NOMO-1 treated with dmso at 0.1 percent for 144 hours (cell line): ENCODE results near the gene HPGD.

Source experiments
- DNase-seq: peaks from one replicate; lab custom pipeline; 2025; ENCODE audit not compliant: unreplicated experiment; lab: John Stamatoyannopoulos, UW

HPGD gene

DNA sequence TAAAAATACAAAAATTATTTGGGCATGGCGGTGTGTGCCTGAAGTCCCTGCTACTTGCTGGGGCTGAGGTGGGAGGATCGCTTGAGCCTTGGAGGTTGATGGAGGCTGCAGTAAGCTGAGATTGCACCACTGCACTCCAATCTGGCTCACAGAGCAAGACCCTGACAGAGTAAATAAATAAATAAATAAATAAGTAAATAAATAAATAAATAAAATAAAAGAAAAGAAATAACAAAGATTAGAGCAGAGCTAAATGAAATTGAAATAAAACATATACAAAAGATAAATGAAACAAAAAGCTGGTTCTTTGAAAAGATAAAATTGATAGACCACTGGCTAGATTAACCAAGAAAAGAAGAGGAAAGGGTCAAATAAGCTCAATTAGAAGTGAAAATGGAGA lies 43.1 kb downstream of the HPGD start:
- no peak for DNase-seq

DNA sequence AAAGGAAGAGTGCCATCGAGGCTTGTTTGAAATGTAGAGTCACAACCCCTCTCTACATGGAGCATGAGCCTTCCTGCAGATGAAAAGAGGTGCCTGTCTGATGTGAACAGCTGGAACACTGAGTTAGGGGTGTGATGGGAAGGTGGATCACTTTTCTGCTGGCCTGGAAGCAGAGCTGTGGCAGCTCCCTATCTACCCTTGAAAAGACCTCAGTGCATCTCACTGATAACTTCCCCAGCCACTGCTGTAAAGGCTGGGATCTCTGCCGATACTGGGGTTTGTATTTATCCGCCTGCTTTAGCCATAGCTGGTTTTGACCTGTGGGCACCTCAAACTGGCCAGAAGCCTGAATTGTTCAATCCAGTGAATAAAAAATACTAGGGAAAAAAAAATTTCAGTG lies 46.8 kb downstream of the HPGD start:
- no peak for DNase-seq

DNA sequence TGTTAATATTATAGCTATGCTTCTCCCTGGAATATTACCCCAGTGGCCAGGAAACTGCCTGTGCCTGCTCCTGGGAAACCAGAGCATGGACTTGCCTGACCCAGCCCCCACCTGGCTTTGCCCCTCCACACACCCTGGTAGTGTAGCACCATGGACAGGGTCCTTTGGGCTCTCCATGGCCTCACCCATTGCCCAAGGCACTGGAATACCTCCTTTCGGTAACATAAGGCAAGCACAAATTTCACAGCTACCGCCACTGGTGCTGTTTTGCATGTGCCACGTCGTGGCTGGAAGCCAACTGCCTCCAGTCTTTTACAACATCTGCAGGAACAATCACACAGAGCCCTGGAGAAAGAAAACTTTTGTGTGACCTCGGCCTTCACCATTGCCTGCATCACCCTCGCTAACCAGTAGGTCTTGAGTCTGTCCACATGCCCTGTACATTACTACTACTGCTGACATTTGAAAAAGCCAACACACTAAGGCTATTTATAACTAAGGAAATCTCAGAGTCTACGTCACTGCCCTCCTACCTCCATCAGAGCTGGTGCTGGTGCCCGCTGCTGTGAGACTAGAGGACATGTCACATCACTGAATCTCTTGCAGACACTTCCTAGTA lies 47.7 kb downstream of the HPGD start:
- DNase-seq = no peak

DNA sequence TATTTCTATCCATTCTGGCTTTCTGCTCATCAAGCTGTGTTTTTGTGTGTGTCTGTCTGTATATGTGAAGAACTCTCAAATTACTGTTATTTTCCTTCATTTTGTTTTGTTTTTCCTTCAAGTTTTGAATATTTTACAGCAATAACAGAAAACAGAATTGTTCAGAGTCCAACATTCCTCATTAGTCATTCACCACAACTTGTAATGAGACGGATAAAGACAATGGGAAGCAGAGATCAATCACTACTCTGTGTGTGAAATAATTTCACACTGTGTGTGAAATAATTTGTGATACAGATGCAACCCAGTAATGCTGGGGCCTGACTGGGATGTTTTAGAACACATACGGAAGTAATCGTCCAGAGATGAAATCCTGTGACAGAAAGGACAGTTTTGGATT lies 55.2 kb downstream of the HPGD start:
- DNase-seq = no peak

DNA sequence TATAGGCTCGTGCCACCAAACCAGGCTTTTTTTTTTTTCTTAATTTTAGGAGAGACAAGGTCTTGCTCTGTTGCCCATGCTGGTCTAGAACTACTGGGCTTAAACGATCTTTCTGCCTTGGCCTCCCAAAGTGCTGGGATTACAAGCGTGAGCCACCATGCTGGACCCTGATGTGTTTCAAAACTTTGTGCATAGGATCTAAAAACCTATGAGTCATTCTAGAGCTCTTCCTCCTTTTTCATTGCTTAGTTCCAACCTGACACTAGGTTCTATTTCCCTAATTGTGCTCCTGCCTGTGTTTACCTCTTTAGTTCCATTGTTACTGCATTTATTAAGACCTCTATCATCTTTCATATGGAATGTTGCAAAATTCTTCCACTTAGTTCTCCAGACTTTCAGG lies 57.3 kb downstream of the HPGD start:
- DNase-seq = peak; percentile 41

DNA sequence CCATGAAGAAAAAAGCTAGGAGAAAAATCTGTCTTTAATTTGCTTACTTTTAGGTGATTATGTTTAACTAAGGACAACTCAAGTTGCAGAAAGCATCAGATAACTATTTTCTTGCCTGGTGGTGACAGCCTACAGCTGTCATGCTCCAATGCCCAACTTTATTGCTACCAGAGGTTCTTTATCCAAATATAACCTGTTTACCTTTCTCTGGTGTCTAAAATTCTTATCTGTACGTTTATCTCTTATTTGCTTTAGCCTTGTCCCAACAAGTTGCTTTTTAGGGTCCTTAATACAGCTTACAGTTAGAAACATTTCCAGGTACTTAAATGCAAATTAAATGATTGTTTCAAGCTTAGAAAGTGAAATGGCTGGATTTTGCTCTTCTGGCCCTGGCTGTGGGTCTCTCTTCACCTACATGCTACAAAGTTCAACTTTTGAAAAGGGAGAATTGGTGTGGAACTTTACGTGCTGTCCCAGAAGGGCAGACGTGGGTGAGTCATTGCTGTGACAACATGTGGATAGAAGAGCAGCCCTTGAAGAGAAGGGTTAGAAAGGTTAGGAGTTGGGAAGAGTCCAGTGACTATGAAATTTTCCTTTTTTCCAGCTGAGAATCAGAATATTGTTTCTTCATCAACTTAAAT lies 60.7 kb downstream of the HPGD start:
- DNase-seq = no peak

DNA sequence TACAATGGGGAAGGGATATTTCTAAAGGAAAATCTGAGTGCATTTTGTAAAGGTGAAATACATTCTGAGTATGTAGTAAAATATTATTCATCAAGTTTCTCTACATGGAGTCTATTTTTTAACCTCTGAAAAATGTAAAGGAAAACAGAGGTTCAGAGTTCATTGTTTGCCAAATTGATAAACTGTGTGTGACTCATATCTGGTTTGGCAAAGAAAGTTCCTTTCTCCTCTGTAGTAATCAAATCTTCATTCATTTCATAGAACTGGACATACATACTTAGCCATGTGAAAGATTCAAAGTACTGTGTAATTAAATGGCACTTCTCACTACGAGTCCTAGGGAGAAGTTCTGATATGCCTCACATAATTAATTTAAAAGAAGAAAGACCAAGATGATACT lies 61.6 kb downstream of the HPGD start:
- DNase-seq = no peak

DNA sequence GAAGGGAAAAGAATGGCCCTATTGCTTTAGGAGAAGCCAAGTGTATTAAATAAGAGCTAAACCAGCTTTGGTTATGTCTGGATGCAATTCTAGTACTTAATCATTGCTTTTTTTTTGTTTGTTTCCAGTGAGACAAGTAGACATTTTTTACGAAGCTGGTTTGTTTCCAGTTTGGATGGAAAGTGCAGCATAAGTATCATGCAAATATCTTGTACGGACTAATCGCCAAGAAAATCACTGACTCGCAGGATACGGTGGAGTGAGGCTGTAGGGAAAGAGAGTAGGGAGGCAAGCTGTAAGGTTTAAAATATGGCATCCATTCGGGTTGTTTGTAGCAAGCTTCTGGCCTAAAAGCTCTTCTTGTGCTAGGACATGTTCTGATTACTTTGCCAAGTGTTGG lies 64.8 kb downstream of the HPGD start:
- DNase-seq = no peak

DNA sequence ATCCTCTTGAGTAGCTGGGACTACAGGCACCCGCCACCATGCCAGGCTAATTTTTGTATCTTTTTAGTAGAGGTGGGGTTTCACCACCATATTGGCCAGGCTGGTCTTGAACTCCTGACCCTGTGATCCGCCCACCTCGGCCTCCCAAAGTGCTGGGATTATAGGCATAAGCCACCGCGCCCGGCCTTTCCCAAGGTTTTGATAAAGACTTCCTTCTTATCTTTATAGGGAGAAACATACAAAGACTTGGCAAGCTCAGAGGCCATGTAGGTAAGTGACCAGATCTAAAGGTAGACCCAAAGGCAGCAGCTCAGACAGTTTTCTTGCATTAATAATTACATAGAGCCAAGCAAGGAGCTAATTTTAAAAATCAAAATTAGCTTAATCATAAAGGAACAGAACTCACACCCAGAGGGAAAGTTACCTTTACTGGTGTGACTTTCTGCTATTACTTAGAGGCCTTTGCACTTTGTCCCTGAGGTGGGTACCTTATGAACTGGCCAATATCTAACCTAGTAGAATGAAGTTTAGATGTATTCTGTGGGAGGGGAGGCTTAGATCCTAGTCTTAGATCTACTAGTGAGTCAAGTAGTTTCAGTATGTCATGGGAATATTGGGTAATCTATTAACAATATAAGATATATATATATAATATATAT lies 67.3 kb downstream of the HPGD start:
- DNase-seq = no peak

DNA sequence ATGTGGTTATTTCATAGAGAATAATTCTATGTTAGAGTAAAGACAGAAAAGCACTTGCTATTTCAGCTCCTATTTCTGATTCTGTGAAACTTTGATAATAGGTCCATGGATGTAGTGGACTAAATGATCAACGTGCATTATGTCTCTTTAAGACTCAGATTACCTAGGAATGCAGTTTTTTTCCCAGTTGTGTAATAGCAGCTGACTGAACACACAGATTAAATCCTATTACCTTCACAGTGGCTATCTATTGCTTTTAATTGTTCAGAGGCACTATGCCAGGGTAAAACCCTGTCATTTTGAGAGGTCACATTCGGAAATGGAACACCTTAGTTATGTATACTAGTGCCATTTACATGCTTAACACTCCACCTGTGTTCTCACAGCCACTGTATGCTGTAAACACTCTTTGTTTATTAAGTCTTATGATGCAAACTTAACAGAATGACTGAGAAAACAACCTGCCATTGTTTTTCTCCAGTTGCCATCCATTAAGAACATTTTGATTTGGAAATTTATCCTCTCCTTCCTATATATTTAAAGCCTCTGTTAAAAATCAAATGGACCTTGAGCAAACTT lies 70.5 kb downstream of the HPGD start:
- DNase-seq = no peak

DNA sequence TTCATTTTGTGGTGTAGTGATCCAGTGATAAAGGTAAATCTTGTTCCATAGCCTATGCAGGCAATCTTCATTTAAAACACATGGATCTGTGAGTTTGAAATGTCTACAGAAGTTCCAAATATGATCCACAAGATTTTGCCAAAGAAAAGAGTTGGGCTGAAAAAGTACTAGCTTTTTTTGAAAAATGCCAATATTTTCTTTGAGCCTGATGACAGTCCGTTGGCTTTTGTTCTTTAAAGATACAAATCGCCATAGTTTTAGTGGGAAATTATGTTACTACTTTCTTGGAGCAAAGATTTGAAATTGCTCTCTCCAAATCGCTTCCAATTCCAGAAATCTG lies 71.5 kb downstream of the HPGD start:
- DNase-seq = no peak

DNA sequence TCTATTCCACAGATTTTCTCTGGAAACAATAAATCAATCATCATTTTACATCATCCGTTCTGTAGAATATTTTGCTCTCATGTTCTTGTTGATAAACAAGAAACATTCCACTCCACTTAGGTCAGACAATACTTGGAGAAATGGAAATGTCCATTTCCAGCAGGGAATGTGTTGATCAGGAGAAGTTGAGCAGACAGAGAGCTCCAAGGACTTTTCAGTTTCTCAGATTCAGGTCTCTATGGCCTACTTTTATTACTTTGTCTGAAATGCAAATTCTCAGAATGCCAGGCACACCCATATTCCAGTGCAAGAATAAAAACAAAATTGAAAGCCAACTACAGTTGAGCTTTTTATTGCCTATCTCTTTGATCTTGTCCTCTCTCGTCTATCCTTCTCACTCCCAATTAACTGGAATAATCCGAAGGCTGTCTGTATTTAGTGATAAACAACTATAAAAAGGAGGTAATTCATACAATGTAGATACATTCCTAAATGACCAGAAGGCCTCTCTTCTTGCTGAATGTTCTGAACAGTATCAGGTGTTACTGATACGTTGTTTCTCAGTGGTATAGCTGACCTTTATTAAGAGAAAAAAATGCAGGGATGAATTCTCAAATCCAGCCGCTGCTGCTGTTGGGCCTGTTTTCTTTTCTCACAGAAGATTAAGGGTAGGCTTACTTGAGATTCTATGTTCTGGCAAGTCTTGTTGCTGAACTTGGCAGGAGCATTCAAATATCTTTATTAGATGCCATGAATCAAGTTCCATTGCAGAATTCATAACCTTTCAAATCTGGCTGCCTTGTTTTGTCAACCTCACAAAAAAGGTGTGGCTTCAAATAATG lies 72.1 kb downstream of the HPGD start:
- no peak for DNase-seq

DNA sequence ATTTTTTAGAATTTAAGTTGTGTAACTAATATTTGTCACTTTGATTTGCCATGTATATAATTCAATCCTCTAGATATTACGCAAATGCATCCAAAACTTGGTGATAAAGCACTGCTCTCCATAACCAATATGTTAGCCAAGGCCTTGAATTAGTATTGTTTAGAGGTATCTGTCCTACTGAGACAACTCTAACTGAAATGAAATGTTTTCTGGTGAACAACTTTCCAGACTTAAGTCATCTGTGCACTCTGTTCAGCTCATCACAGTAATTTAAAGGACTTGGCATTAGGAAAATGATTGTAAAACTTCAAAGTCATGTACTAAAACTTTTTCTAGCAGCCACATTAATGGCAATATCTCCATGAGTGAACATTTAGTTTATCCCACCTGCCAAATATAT lies 73.1 kb downstream of the HPGD start:
- no peak for DNase-seq

DNA sequence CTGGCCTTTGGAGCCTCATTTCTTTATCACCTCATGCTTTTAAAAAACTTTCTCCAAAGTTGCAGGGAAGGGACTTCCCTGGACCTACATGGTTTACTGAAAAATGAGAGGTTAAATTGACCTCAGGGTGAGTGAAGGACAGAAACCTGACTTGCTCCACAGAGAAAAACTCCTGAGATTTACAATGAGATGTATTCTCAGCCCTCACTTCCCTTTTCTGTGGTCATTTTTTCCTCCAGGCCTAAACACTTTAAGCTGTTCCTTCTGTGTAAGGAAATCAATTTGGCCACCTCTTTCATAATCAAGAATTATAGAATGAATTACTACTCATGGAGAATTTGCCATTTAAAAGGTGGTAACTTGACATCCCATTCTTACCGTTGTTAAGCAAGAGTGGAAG lies 77.9 kb downstream of the HPGD start:
- DNase-seq = peak; percentile 85
